Measurements from ENCODE around the gene C12orf76.

The C12orf76 gene

GRCh38 chr12:109994401-109995175, 53.7 kb downstream of the C12orf76 start:
- DNase-seq: no peak

- DNase-seq: no peak
Measured at GRCh38 chr12:109993091-109993490, 55.2 kb downstream of the C12orf76 start.

GRCh38 chr12:109991586-109991985, 56.7 kb downstream of the C12orf76 start:
- no peak for DNase-seq
